Limb (tissue), 2 donors: ENCODE results near the gene PPFIBP2.

ENCODE experiments used
- DNase-seq, 2 donors: peaks; one replicate each; pipeline ENCODE4 v3.0.0-alpha.2; 2016; ENCODE audit errors: extremely low spot score in 2 of 2

PPFIBP2 gene

GRCh38 chr11:7595951-7596350, 82.2 kb downstream of the PPFIBP2 start:
- DNase-seq = no peak

GRCh38 chr11:7596975-7597391, 83.2 kb downstream of the PPFIBP2 start:
- DNase-seq = no peak

DNA sequence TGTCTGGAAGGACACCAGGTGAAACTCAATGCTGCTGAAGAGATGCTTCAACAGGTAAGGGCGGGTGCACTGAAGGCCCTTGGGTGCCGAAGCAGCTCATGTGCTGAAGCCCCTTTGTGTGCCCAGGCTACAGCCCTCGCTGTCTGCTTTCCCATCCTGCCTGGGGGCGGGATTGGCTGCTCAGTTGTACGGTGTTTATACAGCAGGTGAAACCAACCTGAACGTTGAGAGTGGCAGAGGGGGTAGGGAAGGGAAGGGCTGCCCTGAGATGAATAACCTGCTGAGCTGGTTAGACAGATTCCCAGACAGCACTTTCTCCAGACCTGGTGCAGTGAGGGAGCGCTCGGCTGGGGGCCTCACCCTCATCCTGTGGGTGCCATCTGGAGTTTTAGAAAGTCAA, 83.8 kb downstream of the PPFIBP2 start:
- no peak for DNase-seq

DNA sequence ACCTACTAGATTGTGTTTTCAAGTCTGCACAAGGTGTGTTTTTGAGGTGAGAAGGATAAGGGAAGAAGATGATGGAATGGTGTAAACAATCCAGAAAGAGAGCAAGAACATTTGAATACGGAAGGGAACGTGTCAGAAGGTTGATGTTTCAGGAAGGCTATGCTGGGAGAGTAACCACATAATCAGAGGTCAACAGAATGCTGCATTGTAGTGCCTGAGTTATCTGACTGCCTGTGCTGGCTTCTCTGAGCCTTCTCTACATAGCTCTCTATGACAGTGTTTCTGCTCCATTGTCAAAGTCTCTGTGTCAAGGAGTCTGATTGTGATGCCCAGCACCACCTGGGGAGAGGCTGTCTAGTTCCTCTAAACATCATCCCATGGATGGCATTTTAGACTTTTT, 85.4 kb downstream of the PPFIBP2 start:
- DNase-seq = no peak

- no peak for DNase-seq
Observed at GRCh38 chr11:7600205-7600775, 86.5 kb downstream of the PPFIBP2 start.

DNA sequence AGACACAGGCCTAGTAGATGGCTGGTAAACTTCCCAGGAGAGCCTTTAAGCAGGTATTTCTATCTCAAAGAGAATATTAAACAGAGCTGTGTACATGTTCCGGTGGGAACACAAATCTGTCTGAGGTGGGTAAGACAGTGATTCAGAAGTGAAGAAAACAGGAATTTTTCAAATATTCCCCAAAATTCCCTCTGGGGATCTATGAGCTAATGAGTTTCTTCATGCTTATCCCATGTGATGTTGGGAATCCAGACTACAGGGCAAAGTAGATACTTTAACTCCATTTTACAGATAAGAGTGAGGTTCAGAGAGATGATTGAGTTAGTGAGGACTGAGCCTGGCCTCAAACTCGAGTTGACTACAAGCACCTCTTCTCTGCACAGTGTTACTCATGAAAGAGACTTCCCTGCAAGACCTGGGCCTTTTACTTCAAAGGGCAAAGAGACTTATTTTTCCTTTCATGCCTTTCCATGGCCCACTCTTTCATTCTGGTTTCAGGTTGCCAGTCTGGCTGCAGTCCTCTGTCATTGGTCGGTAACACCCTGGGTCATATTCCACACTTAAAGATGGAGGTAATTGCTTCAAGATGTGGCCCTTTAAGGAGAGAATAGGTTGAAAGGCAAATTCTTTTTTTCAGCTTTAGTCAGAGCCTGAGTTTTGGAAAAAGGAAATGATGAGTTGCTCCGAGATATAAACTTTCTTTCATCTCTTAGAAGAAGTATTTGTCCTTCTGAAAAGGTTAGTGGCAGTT, 89.4 kb downstream of the PPFIBP2 start:
- no peak for DNase-seq

GRCh38 chr11:7604331-7604955, 90.6 kb downstream of the PPFIBP2 start:
- no peak for DNase-seq

DNA sequence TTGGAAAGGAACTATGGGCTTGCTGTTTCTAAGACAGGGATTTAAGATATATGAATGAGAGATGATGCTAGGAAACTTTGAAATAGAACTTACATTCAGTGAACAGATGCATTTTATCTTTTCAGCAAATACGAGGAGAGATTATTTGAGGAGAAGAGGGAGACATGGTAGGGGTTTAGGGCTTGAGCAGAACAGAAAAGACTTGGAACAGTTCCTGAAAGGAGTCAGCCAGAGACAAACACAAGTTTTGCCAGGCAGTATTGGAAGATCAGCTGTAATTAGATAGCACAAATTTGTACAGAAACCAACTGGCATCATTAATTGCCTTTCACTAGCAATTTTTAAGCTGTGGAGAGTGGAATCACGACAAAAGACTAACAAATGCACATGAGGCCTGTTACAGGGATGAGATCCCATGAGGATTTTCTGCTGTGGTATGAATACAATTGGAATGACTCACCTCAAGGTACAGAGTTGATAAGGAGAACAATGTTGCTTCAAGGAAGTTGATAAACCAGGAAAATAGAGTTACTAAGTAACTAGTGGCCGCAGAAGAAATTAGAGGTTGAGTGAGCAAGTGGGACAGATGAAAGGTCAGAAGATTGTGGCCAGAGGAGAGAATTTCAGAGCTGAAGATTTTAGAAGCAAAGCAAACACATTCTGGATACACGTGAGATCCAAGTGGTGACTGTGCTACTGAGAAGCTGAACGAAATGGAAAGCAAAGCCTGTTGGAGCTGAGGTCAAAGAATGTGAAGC, 91.6 kb downstream of the PPFIBP2 start:
- DNase-seq = no peak

- no peak for DNase-seq
Observed at GRCh38 chr11:7606496-7606895, 92.7 kb downstream of the PPFIBP2 start.

GRCh38 chr11:7609015-7609414, 95.2 kb downstream of the PPFIBP2 start:
- DNase-seq = no peak

DNA sequence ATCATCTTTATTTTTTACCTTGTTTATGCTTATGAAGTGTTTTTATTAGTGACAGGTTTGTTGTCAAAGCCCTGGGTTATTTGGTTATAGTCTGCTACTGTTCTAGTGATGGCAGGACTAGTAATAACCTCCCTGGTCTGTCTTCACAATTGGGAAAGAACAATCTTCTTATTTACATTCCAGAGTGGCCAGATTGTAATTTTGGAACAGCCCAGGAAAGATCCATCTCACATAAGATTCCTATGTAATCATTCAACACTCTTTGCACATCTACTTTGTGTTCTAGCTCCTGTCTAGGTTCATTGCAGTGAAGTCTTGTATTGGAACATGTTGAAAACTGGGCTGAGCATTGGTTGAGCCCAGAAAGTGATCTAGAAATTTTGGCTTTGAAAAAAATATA, 95.7 kb downstream of the PPFIBP2 start:
- DNase-seq = no peak

DNA sequence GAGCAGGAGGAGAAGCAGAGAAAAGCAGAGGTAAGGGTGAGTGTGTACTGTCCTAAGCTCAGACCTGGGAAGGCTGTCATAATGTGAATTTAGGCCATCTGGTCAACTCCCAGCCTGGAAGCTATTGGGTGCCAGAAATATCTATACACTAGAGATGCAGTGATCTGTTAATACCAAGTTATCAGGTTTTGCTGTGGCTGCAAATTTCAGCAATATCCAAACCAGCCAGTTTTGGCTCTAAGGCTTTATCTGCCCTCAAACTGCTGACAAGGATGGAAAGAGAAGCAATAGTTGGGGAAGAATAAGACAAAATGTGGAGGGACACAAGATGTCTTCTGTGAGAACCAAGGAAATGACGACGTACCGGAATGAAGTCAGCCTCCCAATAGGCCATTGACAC, 96.6 kb downstream of the PPFIBP2 start:
- DNase-seq = no peak

DNA sequence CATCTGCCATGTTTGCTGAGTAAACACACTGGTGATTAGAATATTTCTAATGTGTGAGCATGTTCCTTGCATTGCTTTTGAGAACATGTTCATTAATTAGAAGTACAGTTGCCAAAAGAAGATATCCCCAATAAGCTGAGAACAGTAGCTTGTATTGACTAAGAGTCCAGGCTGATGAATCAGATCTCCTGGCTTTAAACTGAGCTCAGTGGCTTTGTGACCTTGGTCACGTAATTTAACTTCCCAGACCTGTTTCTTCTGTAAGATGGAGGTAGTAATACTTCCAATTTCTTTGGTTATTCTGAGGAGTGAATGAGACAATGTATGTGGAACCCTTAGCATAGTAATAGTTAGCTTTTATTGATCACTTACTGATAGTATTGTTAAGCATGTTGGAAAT, 97.6 kb downstream of the PPFIBP2 start:
- no peak for DNase-seq

GRCh38 chr11:7612056-7612660, 98.4 kb downstream of the PPFIBP2 start:
- no peak for DNase-seq

DNA sequence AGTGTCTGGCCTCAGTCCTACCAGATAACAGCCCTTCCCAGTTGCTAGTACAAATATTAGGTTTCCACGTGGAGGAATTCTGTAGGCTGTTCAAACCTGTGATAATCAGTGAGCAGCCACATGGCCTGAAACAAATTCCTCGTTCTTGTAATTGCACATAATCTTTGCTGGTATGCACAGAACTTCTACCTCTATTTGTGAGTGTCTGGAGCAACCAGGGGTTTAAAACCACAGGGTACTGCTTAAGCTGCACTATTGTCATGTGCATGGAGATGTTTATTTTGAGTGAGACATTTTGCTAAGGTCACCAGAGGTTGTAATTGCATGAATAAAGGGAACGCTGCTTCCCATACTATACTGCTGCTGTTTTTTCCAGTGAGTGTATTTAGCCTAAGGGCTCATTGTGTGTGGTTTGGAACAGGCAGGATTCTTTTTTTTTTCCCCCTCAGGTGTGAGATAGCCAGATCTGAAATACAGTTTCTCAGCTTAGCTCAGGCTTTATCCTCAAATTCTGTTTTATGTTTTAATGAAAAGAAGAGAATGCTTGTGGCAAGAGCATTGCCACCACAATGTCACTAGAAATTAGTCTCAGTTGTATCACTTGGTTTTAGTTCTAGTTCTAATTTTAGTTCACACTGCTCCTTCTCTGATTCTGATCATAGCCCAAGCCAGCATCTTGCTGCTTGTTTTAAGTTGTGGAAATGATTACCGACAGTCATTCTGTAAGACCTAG, 99.0 kb downstream of the PPFIBP2 start:
- no peak for DNase-seq

DNA sequence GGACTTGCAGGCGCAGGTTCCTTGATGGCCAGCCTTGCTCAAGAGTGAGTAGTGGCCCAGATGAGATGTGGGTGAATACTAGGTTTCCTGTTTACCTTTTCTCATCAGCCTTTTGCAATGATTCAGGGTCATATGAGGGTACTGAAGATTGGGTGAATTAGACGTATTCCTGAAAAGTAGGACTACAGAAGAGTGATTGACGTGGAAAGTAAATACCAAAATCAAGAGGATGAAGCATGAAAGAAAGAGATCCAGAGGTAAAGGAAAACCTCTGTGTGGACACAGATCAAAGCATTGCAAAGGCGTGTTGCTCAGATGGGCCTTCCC, 99.6 kb downstream of the PPFIBP2 start:
- no peak for DNase-seq

DNA sequence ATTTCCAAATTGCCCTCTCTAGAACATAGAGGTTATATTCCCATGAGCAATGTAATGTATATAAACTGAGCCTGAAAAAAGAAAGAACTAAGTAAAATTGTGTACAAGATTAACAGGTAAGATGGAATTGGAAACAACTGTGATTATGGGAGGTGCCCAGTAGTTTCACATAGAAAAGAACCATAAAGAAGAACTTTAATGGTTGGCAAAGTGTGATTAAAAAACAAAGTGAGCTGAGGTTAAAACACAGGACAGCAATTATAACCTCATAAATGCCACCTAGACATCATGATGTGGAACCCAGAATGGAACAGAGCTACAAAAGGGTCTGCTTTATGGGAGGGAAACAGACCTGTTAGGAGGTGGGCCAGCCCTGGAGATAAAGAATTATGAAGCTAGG, 100.9 kb downstream of the PPFIBP2 start:
- DNase-seq = no peak

DNA sequence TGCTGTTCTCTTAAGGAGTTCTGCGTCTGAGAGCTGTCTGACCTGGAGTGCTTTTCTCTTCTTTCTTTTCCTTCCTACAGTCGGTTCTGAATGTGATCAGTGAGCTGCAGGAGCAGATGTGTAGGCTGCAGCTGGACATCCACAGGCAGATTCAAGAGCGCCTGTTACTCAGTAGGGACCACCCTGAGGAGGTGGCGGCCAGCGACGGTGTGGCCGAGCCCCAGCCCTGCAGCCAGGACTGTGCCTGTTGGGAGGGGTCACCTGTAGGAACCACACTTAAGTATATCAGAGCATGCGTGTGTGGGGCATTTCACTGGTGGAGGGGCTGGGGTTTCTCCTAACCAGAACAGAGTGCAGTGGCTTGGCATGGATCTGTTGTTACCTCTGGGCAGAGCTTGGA, 103.2 kb downstream of the PPFIBP2 start:
- no peak for DNase-seq

DNA sequence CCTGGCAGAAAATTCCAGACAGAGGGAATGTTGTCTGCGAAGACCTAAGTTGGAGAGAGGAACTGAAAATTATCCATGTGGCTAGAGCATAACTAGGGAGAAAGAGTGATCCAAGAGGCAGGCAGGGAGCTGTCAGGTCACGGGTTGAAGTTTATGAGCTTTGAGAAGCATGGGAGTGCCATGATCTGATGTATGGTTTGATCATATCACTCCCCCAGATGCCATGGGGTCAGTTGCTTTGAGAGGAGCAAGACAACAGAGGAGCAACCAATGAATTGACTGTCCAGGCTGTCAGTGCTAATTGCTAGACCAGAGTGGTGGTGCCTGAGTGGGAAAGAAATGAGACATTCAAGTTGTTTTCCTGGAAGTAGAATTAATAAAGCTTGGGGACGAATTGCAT, 105.5 kb downstream of the PPFIBP2 start:
- DNase-seq = peak in 1 of 2 donors; percentile 3

GRCh38 chr11:7621090-7621489, 107.3 kb downstream of the PPFIBP2 start:
- DNase-seq = peak in 1 of 2 donors; percentile 8

DNA sequence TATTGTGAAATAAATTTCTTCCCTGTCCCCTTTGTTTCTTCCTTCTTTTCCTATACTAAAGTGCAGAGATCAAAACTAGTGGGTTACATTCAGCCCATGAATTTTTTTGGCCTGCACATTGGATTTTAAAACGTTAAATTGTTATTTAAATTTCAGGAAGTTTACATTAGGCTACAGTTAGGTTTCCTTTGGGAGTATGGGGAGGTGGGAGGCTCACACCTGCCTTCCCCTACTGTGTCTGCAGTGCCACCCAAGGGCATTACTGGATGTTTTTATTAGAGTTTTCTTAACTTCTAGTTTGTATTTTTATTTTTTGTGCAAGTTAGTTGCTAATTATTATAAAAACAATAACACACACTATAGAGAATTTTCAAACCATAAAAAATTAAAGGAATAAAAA, 107.8 kb downstream of the PPFIBP2 start:
- peak in 1 of 2 donors; percentile 0 for DNase-seq
